NK-92 treated with Interleukin-12 subunit alpha and Interleukin-12 subunit beta, amount 100 ng/mL, for 24 hours (cell line): Measurements from ENCODE around the gene OSBPL5.

Experiments
- DNase-seq: peaks from one replicate; lab custom pipeline; 2025; lab: John Stamatoyannopoulos, UW

OSBPL5 gene, protein sequence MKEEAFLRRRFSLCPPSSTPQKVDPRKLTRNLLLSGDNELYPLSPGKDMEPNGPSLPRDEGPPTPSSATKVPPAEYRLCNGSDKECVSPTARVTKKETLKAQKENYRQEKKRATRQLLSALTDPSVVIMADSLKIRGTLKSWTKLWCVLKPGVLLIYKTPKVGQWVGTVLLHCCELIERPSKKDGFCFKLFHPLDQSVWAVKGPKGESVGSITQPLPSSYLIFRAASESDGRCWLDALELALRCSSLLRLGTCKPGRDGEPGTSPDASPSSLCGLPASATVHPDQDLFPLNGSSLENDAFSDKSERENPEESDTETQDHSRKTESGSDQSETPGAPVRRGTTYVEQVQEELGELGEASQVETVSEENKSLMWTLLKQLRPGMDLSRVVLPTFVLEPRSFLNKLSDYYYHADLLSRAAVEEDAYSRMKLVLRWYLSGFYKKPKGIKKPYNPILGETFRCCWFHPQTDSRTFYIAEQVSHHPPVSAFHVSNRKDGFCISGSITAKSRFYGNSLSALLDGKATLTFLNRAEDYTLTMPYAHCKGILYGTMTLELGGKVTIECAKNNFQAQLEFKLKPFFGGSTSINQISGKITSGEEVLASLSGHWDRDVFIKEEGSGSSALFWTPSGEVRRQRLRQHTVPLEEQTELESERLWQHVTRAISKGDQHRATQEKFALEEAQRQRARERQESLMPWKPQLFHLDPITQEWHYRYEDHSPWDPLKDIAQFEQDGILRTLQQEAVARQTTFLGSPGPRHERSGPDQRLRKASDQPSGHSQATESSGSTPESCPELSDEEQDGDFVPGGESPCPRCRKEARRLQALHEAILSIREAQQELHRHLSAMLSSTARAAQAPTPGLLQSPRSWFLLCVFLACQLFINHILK

DNA sequence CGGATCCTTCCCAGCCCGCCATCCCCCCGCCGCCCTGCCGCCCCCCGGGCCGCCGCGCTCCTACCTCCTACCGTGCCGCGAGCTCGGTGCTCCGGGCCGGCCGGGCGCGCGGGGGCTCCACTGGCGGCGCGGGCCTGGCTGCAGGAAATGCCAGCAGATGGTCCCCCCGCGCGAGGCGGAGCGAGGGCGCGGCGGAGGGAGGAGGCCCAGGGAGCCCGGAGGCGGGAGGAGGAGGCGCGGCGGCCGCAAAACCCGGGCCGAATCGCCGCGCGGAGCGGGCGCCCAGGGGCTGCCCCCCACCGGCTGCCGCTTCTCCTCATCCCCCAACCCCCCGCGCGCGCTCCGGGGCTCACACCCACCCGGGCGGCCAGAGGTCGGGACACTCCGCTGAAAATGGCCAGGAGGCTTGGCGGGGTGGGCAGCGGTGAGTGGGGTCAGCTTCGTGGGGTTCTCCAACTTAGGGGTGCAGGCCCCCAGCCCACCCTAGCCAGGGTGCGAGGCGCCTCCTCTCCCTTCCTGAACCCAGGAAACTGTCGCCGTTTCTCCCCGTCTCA is at the start of gene OSBPL5:
OSBPL5 (minus strand) TSS at position 159 of the 554 bp plus-strand sequence. CDS start 36,162 bp downstream, outside the sequence.
- no peak for DNase-seq

DNA sequence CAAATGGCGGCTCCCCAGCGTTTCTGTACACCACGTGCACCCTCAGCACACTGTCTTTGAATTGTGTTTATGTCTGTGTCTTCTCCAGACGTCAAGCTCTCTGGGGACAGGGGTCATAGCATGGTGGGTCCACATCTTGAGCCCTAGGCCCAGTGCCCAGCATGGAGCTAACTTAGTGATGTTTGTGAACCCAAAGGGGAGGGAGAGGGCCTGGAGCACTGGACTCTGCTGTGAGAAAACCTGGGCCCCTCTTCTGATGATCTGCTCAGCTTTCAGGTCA is 49.2 kb upstream of the OSBPL5 start:
- DNase-seq = no peak

DNA sequence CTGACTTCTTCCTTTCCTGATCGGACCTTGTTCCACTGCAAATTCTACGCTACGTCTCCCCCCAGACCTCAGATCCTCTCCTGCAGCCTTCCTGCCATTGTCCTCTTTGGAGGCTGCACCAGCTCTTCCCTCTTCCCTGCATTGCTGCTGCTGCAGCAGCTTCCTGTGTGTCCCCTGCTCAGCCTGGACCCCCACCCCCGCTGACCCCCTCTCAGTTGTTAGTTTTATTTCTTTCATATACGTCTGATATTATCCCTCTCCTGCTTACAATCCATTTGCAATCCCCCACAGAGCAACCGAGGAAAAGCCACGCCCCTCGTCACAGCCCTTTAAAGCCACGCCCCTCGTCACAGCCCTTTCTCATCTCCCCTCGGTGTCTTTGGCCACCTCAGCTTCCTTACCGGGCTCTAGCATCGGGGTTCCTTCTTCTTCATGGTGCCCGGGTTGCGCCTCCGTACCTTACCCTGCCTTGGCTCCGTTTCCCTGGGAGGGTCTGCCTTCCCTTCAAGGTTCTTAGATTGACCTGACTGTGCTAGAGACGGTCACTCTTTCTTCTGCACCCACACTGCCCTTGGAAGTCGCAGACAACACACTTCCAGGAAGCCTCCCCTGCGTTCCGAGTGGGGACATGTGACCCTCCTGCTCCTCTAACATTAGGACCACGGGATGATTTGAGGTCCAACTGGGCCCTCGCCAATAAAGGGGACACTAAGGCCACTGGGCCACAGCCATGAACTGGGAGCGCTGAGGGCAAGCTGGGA is 48.7 kb upstream of the OSBPL5 start:
- DNase-seq = no peak

DNA sequence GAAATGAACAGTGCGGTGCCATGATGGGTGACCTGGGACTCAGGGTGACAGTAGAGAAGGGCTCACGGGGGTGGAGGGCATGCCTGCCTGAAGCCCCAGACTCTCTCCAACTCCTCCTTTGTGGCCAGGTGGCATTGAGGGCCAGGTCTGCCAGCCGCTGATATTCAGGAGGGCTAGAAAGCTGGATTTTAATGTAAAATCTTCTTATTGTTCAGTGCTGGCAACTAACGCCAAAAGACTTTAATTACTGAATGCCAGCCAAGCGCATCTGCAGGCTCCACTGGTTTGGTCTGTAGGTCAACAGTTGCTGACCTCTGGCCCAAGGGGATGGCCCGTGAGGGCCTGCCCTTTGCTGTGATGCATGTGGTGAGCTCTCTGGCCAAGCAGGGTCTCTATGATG is 43.2 kb upstream of the OSBPL5 start:
- DNase-seq = no peak

DNA sequence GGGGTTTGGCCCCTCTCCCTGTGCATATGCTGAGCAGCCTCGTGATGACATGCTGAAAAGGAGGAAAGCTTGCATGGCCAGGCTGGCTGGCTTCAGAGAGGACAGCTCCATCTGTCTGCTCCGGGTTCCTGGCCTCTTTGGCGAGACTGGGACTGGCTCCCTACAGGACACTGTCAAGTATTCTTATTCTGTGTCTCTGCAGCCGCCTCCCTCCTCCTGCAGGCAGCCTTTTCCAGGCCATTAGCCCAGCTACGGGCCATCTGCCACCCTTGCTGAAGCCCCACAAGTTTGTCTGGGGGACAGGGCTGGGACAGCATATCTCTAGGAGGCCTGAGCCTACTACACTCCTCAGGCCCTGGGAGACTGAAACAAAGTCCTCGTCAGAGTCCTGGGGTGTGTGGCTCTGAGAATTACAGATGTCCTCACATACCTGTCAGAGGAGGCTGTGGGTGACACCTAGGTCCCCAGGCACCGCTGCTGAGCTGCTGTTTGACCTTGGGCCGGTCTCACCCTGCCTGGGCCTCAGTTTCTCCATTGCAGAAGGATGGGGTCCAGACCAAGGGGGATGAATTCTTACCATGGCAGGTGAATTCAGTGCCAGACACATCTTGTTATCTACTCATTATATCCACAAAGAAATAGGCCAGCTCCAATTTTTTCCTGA is 42.5 kb upstream of the OSBPL5 start:
- DNase-seq = no peak

DNA sequence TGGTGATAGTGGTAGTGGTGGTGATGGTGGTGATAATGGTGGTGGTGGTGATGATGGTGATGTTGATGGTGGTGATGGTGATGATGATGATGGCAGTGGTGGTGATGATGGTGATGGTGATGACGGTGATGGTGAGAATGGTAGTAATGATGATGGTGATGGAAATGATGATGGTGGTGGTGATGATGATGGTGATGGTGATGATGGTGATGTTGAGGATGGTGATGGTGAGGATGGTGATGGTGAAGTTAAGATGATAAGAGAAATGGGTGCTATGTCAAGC is 41.8 kb upstream of the OSBPL5 start:
- no peak for DNase-seq

DNA sequence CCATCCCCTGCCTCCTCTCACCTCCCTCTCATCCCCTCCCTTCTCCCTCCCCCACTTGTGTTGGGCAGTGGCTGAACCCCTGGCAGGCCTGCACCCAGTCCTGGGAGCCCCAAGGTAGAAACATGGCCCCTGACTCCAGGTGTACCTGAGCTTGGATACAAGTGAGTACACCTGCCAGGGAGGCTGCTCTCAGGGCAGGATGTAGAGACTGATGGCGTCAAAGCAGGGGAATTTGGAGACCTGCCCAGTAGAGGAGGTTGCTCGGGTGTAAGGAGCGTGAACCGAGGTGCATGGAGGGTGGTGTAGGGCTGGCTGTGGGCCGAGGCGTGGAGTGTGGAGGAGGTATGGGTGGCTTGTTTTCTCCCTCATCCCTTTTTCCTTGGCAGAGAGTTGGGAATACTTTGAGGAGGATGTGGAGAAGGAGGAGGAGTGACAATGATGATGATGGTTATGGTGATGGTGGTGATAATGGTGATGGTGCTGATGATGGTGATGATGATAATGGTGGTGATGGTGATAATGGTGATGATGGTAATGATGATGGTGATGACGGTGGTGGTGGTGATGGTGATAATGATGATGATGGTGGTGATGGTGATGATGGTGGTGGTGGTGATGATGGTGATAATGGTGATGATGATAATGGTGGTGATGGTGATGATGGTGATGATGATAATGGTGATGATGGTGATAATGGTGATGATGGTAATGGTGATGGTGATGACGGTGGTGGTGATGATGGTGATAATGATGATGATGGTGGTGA is 41.2 kb upstream of the OSBPL5 start:
- DNase-seq = no peak

DNA sequence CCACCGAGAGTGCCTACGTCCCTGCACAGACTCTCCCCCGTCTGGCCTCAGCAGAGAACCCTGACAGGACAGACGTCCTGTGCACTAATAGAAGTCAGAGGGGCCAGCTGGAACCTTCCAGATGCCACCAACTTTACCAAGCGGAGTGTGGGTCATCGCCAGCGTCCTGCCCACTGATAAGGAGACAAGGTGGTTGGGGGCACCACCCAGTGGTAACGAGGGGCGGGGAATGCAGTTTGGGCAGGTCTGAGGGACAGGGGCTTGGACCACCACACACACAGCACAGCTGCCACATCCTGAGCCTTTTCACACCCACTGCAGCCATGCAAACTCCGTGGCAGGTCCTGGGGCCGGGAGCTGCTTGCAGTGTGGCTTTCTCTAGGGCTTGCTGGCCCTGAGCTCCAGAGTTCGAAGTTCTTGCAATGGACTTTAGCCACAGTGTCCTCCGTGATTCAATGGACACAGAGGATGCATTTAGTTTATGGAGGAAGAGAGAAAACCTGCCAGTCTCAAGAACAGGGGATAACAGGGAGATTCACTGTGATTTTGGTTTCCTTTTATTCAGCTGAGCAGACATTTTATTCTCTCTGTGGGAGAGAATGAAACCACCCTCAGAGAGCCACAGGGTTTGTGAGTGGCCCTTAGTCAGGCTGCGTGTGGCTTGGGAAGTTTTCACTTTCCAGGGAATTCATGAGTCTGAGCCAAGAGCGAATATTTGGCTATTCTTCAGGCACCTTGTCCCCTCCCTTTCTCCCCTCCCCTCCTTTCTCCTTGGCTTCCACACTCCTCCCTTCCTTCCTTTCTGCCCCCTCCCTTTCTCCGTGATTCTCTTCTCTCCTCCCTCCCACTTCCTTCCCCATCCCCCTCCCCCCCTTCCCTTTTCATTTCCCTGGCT is 40.4 kb upstream of the OSBPL5 start:
- DNase-seq = no peak

DNA sequence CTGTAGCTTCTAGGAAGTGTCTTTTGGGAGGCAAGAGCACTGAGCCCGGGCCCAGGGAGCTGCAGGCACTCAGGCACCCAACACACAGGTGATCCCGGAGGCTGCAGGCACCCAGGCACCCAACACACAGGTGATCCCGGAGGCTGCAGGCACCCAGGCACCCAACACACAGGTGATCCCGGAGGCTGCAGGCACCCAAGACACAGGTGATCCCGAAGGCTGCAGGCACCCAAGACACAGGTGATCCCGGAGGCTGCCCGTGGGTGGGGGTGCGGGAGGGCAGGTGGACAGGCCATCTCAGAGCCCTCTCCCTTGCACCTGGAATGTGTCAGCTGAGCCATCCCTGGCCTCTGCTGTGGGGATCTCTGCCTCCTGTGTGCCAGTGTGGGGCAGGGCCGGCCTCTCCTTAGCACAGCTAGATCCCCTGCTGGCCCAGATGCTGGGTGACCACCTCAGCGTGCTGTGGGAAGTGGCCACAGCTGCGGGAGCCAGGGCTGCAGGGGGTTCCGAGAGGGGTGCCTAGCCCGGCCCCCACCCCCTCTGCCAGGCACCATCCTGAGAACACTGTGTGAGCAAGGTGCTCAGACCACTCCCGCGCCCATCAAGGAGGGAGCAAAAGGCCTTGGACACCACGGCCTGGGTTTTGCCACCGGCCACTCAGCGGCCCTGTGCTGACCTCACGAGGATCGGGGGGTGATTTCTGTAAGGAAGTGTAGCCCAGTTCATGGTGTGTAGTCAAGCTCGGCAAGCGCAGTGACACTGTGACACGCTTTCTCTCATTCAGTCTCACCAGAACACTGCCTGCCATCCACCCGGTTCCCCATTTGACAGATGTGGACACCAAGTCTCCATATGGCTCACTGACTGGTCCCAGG is 39.3 kb upstream of the OSBPL5 start:
- no peak for DNase-seq

DNA sequence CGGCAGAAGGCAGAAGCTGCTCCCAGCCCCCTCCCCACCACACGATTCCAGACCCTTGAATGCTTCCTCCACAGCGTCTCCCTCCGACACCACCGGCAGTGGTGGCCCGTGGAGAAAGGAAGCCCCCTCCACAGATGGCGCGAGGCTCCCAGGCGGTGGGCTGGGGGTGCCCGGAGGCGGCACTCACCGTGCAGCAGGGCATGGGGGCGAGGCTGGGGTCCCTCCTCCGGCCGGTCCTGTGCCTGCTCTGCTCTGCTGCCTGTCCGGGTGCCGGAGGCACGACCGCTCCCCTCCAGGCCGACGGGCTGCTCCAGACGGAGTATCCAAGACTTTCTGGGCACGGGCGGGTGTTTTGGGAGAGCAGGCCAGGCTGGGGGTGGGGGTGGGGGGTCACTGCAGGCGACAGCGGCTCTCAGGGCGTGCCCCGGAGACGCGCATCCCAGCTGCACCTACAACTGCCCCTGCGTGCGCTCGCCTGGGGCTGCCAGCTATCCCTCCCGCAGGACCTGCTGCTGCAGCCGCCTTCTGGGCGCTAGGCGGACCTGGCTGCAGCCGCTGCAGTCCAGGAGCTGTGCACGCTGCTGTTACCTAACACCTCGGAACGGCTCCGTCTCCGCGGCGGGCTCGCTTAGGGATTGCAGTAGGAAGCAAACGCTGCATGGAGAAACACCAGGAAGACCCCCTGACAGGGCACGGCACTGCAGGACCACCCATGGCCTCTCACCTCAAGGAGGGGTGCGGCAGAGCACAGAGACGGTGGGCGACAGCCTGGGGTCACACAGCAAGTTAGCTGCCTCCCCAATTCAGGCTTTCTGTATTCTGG is 38.3 kb upstream of the OSBPL5 start:
- DNase-seq = no peak

DNA sequence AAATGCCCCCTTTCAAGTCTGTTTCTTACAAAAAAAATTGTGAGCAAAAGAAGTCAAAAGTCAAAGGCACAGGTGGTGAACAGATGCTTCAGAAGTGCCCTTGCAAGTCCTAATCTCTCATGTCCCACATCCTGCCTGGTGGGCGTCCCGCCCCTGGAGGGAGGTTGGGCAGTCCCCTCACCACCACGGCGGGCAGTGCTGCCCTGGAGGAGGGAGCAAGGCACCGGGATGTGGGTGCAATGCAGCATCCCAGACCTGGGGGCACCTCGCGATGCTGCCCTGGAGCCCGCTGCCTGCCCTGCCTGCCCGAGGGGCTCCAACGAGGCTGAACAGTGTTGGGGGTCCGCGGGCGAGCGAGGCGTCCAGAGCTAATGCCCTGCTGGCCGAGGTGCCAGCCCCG is 37.6 kb upstream of the OSBPL5 start:
- DNase-seq = no peak

DNA sequence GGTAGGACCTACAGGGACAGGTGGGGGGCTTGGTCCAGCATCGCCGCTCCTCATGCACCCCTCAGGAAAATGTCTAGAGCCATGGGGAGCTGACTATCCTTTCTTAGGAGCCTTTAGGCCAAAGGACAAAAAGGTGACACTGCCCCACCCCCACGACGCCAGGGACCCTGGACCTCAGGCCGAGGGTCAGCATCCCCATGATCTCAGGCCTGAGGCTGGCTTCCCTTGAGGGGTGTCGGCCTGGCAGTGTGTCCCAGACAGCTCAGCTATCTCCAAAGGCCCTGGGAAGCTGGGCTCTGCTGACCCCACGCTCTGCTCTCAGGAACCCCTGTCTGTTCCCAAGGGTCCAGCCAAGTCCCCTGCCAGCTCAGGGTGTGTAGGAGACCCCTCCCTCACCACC is 37.2 kb upstream of the OSBPL5 start:
- no peak for DNase-seq

DNA sequence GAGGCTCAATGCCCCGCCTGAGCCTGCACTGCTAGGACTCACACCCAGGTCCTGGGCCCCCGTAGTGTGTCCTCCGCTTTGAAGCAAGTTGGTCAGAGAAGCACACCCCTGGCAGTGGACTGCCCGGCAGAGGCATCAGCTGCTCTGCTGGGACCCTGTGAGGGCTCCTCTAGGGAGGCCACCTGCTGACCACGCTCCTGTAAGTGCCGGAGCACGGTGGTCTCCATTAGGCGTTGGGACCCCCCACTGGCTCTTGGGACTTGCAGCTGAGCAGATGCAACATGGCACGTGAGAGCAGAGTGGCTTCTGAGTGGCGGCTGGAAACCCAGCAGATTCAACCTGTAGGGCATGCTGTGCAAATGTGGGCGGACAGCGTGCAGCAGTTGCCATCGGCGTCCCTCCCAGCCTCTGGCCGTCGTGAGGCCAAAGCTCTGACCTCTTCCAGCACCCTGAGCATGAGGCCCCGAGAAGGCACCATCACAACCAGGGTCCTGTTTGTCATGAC is 36.6 kb upstream of the OSBPL5 start:
- no peak for DNase-seq

DNA sequence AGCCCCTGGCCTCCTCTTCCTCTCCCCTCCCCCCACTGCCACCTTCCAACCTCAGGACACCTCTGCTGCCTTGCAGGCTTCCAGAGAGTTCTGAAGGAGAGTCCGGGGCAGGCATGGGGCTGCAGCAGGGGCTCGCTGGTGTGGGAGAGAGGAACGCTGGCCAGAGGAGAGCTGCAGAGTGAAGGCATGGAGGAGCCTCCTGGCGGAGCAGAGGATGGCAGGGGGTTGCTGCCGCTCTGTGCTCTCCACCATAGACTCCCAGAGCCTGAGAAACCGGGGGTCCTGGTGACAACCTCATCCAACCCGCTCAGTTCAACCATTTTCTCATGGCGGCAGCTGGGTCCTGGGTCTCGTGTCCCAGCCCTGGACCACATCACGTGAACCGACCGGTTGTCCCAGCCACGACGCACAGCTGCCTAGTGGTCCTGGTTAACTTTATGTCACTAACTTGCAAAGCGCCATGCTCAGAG is 36.0 kb upstream of the OSBPL5 start:
- DNase-seq = no peak

DNA sequence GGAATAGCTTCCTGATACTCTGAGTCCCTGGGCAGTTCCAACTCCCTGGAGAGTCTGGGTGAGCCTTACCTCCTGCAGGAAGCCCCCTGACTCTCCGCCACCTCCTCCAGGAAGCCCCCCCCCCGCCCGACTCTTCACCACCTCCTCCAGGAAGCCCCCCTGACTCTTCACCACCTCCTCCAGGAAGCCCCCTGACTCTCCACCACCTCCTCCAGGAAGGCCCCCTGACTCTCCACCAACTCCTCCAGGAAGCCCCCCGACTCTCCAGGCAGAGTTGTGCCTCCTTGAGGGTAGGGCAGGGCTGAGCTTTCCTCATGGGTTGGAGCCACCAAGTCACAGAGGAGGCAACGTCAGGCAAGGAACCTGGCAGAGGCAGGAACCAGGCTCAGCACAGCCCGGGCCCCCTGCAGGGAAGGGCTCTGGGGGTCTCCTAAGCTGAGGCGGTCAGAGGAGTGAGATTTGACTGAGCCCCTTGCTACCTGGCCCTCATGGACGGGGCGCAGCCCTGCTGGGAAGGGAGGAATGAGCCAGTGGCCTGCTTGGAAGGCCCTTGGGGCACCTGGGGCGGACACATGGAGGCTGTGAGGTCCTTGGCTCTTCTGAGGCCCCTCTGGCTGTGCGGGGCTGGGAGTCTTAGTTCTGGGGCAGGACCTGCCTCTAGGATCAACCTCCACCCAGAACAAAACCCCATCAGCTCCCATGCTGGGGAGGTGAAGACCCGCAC is 35.4 kb upstream of the OSBPL5 start:
- no peak for DNase-seq

DNA sequence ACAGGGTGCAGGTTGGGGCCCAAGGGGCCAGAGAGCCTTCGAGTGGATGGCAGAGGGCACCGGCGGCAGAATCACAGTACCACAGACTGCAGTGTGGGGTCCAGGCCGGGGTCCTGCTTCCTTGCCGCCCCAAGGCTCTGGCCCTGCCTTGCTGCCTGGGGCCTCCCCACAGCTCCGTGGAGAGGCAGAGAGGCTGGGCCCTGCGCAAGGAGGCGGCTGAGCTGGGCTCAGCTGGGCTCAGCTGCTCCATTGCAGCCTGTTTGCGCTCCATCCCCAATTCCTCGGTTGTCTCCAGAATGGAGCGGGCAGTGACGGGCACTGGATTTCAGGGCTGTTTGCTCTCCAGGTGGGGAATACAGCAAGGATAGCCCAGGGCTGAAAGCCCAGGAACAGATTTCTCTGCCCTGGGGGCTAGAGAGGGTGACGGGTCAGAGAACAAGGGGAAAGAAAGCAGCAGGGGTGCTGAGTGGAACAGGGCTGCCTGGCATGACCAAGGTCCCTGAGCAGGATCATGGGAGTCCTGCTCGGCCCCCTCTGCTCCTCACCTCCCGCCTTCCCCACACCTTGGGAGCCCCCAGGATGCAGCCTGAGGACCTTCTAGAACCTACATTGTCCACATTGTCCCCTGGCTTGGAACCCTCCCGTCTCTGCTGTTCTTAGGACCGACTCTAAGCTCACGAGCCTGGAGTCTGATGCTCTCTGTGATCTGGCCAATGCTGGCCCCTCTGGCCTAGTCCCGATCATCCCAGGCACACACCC is 34.6 kb upstream of the OSBPL5 start:
- no peak for DNase-seq

DNA sequence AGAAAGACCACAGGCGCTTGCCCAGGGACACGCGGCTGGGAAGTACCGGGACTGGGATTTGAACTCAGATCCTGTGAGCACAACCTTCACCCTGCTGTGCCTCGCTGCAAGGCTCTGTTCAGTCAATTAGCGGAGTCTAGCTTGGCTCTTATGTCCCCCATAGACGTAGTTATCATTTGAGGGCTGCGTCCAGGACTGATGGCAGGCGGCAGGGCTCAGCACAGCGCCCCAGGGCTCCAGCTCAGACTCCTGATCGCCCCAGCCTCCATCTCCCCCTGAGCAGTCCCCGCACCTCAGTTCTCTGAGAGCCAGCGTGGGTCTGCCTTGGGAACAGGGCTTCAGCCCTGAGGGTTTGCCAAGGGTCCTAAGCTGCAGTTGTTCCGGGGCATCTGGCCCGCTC is 33.7 kb upstream of the OSBPL5 start:
- no peak for DNase-seq
